Ishikawa (cell line): ENCODE data around the gene STAT6.

Source experiments
- EP300 ChIP-seq: IDR thresholded peaks from 2 replicates; pipeline ENCODE4 v1.6.1; 2012; ENCODE audit warnings: borderline replicate concordance
- FOXM1 ChIP-seq: IDR thresholded peaks from 2 replicates; pipeline ENCODE4 v1.6.1; 2012; ENCODE audit warnings: low read depth, borderline replicate concordance
- RAD21 ChIP-seq: IDR thresholded peaks from 2 replicates; pipeline ENCODE4 v1.6.1; 2012; ENCODE audit warnings: low read depth
- TAF1 ChIP-seq: IDR thresholded peaks from 2 replicates; pipeline ENCODE4 v1.6.1; 2012; ENCODE audit warnings: low read depth, mild to moderate bottlenecking
- TCF12 ChIP-seq: IDR thresholded peaks from 2 replicates; pipeline ENCODE4 v1.6.1; 2012; ENCODE audit warnings: low read depth
- TEAD4 ChIP-seq: IDR thresholded peaks from 2 replicates; pipeline ENCODE4 v1.6.1; 2012
- YY1 ChIP-seq: IDR thresholded peaks from 2 replicates; pipeline ENCODE4 v1.6.1; 2012; ENCODE audit warnings: low read depth
- TF ChIP-seq, protein P1 (sequence below): IDR thresholded peaks from 2 replicates; pipeline ENCODE4 v1.6.1; 2012; ENCODE audit warnings: low read depth, mild to moderate bottlenecking
- TF ChIP-seq, protein P2 (sequence below): IDR thresholded peaks from 2 replicates; pipeline ENCODE4 v1.6.1; 2012

DNA sequence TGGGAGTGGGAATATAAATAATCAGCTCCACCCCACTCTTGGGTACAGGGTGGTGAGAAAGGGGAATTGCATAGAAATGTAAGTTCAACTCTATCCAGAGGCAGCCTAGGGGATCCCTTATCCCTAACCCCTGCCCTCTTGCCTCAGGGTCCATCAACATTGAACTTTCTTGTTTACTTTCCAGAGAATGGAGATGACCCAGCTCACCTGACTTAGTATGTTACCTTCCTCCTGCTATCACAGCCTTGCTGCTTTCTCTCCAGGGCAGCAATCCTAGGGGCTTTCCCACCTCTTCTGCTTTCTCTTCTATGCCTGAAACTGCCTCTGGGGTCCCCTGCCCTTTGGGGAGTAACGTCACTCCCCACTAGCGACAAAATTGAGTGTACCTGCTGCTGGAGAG lies 19.8 kb upstream of the STAT6 start:
- no peak for TF ChIP-seq FOXM1
- no peak for TF ChIP-seq EP300
- TF ChIP-seq, protein P1, sequence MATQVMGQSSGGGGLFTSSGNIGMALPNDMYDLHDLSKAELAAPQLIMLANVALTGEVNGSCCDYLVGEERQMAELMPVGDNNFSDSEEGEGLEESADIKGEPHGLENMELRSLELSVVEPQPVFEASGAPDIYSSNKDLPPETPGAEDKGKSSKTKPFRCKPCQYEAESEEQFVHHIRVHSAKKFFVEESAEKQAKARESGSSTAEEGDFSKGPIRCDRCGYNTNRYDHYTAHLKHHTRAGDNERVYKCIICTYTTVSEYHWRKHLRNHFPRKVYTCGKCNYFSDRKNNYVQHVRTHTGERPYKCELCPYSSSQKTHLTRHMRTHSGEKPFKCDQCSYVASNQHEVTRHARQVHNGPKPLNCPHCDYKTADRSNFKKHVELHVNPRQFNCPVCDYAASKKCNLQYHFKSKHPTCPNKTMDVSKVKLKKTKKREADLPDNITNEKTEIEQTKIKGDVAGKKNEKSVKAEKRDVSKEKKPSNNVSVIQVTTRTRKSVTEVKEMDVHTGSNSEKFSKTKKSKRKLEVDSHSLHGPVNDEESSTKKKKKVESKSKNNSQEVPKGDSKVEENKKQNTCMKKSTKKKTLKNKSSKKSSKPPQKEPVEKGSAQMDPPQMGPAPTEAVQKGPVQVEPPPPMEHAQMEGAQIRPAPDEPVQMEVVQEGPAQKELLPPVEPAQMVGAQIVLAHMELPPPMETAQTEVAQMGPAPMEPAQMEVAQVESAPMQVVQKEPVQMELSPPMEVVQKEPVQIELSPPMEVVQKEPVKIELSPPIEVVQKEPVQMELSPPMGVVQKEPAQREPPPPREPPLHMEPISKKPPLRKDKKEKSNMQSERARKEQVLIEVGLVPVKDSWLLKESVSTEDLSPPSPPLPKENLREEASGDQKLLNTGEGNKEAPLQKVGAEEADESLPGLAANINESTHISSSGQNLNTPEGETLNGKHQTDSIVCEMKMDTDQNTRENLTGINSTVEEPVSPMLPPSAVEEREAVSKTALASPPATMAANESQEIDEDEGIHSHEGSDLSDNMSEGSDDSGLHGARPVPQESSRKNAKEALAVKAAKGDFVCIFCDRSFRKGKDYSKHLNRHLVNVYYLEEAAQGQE = no peak
- no peak for TF ChIP-seq TCF12
- no peak for TF ChIP-seq RAD21
- TF ChIP-seq YY1 = no peak
- TF ChIP-seq, protein P2, sequence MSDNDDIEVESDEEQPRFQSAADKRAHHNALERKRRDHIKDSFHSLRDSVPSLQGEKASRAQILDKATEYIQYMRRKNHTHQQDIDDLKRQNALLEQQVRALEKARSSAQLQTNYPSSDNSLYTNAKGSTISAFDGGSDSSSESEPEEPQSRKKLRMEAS = no peak
- no peak for TF ChIP-seq TEAD4
- TF ChIP-seq TAF1 = no peak
